Right lung (tissue), 5 donors: ENCODE measurements around the gene RNF39. TPM values are rescaled to one million over a fixed set of nuclear protein-coding genes. Genes with fewer than 3 reads are reported as not detected.
A peak's percentile ranks its signal among the peaks of the same experiment; 100 is the strongest.

Experiments used
- DNase-seq, 2 donors: peaks; one replicate each; pipeline ENCODE4 v3.0.0-alpha.2; 2013
- polyA plus RNA-seq, 5 donors: library from polyadenylated mRNA; unstranded; fragments of 120-200 nt; gene quantifications; one replicate each; pipeline versions ENCODE4 v1.2.1 to v1.2.3, GENCODE V29; 2013; ENCODE audit warnings: inconsistent platforms in 1 of 5, low replicate concordance in 1 of 5; ENCODE audit not compliant: insufficient read length in 5 of 5, insufficient read depth in 1 of 5

RNF39 gene
- polyA plus RNA-seq, 5 donors: 0.64 to 1.4 (median 1.2) TPM

DNA sequence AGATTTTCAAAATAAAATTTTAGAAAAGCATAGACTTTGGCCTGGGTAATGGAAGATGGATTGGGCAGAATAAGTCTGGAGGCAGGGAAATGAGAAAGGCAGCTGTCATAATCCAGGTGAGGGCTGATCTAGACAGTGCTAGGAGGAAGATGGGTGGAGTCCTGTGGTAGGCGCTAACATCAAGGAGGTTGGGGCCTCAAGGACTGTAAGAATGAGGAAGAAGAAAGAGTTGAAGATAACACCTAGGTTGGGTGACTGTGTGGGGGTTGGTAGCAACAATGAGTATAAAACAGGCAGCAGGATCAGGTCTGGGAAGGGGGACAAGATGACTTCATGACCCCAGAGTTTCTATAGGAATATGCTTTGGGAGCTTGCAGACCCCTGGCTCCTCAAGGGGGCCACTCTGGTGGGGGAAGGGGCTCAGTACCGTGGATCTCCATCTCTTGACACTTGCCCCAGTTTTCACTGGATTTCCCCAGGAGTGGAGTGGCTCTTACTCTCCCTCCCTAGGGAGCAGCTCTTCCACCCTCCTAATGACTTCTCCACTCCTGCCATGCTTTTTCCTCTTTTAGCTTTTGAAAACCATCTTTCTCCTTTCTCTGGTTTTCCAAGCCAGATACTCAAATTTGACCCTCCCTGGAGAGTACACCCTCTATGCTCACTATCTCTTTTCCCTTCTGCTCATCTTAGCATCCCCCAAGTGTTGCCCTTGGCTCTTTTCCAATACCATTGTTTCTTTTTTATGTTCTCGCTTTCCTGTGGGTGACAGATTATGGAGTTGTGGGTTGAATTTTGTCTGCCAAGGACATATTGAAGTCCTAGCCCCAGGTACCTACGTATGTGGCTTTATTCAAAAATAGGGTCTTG, 22.6 kb upstream of the RNF39 start:
- DNase-seq: no peak

DNA sequence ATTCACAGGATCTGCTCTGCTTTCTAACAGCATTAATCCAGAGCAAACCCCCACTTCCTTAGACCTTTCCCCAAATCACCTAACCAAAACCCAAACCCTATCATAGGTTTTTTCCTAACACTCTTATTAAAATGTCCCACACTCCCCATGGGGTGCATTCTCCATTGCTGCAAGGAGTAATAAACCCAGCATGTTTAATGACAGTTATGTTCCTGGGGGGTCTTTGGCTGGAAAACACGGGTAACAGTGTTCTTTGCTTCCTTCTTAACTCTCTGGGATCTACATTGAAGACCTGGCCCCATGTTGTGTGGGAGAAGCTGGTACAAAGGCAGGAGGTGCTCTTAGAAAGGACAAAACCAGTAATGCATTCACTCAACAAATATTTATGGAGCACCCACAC, 21.3 kb upstream of the RNF39 start:
- no peak for DNase-seq

DNA sequence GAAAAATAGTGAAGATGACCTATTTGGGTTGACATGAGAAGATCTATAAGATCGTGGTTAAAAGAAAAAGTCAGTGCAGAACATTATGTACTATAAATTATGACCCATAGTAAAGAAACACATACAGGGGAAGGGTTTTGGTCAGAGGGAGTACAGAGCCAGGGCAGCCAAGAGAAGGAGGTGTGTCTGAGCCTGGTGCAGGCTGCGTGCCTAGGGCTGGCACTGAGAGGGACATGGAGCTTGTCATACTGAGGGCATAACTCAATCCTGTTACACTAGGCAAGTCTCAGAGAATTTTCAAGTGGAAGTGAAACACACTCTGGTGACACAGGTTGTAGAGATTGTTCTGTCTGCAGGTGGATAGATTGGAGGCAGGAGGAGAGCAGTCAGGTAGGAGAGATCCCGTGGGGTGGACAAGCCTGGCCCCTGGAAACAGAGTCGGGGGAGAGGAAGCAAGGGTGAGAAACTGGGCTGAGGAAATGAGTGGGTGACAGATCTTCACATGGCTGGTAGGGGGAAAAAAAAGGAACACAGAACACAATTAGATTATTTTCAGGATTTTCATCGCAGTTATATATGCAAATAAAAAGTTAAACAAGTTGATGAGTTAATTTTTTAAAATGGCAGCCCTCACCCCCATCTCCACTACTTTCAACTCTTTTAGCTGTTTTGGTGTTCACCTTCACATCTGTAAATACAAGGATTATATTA, 18.5 kb upstream of the RNF39 start:
- DNase-seq: no peak

DNA sequence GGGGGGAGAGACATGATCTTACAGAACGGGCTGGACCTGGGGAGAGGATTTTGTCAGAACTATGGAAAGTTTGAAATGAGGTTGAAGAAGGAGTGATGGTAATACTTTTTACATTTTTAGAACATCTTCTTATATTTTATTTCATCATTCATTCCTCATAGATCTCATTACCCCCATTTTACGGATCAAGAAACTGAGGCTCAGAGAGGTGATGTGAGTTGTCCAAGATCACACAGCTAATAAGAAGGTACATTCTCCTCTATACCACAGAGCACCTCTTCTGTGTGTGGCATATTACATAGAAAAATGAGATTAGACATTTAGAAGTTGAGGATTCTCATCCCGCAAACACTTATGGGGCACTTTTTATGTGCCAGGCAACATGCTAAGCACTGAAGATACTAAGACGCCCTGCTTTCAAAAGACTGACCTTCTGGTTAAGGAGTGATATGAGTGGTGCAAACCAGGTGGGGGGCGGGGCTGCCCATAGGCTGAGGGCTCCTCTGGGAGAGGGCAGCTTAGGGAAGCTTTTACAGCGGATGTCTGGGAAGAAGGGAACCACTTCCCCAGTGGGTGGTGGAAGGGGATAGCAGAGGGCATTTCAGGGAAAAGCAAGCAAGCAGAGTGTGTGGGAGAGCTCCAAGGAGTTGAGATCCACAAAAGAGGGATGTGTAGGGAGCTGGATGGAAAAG, 17.4 kb upstream of the RNF39 start:
- no peak for DNase-seq

DNA sequence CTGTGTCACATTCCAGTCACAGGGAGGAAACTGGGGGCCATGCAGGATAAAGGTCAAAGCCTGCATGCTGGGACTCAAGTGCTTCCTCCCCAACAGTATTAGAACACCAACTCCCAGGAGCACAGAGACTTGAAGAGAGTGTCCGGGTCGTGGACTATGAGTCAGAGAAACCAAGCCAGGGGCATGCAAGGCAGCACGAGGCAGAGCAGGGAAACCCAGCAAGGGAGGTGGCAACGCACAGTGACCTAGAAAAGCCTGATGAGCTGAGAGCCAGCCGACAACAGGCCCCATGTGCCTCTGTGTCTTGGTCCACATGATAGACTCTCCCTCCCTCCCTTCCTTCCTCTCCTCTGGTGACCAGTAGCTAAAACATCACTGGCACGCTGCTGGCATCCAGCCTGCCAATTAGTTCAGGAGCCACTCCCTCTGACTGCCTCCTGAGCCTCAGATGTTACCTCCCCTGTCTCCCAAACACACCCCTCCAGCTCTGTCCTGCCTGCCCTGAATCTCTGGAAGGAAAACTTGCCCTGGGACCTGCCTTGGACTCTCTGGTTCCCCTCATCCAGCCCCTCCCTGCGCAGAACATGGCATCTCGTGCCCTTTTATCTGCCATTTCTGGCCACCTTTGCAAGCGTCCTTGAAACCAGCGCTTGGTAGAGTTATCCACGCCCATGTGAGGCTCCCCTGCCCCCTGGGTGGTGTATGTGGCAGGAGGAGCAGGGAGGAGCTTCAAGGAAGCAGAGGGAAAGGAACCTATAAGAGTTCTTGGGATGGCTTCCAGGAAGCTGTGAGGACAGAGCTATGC, 16.2 kb upstream of the RNF39 start:
- no peak for DNase-seq

DNA sequence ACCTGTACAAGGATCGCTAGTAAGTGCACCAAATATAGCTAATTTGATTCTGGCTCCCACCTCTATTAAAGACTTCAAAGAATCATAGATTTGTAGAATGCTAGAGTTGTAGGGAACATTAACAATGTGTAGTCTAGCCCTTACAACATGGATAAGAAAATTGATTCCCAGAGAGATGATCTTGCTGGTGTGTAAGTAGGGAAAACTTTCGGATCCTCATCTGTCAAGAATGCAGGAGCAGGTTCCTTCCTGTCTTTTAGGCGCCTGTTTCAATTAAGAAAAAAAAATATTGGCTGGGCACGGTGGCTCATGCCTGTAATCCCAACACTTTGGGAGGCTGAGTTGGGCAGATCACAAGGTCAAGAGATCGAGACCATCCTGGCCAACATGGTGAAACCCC, 12.3 kb upstream of the RNF39 start:
- no peak for DNase-seq

DNA sequence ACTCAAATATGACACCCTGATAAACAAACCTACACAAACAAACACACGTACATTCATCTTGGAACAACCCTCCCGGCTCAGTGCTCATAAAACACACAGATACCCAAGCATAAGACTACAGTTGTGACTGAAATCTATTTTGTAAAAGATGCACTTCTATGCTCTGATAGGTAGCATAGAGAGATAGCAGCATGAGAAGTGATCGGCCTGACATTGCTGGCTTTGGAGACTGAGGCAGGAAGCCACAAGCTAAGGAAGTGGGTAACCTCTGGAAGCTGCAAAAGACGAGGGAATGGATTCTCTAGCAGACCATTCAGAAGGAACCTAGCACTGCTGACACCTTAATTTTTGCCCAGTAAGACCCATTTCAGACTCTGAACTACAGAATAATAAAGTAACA, 1.6 kb upstream of the RNF39 start:
- DNase-seq: no peak

DNA sequence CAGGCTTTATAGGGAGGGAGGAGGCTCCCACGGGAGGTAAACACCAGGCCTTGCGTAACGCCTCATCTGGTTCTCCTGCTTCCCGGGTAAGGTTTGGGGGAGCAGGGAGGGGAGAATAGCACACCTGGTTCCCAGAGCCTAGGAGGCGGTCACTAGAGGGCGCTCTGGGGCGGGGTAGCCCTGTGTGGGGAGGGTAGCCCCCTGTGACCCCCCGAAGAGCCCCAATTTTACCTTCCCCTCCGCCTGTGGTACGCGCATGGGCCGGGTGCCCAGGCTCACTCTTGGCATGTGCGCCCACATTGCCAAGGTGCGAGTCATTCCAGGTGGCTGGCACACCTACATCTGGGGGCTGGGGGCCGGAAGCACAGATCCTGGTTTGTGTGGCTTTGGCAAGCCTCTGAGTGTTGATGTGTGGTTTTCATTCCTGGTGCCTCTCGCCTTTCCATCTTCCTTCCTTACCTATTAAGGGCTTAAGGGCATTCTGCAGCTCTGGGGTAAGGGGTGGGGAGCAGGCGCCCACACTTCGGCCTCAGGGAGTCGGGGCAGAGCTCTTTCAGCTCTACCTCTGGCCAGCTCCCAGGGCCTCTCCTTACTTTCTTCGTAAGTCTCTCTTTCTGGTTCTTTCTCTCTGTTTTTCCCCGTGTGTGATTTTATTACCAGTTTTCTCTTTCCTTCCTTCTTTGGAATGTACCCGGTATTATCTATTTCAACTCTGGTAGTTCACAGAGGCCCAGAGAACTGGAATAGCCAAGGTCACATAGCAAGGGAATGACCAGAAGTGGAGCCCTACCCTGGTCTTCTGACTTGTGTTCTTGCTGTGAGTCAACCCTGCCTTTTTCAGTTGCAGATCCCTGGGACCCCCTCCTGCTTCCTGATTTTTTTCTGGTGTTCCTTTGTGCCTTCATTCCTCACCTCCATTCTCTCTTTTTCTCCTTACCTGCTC, 492 bp upstream of the RNF39 start:
- no peak for DNase-seq

DNA sequence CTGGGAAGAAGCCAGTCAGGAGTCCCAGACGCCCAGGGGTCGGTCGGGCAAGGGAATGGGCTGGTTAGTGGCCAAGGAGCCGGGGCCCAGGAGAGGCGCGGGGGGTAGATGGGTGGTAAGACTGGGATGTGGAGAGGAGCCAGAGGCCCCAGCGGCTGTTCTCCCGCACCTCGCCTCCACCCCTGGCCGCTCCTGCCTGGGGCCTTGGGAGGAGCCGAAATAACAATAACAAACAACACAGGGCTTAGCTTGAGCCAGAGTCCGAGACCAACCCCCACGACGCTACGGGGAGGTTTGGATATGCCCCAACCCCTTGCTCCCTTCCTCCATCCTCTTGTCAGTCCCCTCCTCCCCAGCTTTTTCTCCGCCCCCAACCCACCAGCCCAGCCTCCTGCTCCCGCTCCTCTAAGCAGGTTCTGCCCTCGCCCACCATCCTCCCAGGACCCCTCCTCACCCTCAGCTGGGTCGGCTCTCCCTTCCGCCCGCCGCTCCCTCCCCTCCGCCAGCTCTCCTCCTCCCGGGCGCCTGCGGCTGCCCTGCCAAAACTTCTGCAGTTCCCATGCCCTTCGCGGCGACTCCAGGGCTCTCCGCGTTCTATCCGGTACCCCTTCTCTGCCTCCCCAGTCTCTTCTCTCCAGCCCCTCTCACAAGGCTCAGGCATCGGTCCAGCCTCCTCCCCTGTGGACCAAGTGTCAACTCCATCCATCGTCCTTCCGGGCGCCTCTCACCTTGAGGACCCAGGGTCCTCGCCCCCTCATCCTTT, 1.1 kb downstream of the RNF39 start:
- DNase-seq: no peak

DNA sequence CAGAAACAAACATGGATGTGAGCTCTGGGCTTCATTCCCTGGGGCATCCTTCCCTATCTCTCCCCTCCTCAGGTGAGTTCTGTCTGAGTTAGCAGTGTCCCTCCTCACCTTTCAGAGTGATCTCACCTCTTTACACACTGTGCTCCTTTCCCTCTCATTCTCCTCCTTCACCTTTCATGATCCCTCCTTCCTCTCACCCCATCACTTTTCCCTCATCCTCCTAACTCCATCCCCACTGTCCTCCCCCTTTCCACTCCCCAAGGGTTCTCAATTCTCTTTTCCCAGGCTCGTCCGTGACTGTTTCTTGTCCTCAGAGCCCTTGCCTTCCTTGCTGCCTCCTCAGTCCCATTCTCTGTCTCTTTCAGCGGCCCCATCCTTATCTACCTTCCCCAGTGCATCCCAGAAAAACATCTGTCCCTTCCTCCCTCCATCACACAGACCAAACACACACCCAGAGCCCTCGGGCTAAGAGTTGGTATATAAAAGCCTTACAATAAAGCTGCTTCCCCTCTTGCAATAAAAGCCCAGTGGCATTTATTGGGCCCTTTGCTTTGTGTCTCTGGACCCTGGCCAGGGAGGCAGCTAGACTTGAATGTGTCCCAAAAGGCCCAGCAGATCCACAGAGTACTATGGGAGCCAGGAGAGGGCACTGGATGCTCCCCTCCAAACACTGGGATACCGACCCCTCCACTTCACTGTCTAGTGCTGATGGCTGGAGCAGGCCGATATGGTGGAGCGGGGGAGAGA, 1.9 kb downstream of the RNF39 start:
- no peak for DNase-seq

DNA sequence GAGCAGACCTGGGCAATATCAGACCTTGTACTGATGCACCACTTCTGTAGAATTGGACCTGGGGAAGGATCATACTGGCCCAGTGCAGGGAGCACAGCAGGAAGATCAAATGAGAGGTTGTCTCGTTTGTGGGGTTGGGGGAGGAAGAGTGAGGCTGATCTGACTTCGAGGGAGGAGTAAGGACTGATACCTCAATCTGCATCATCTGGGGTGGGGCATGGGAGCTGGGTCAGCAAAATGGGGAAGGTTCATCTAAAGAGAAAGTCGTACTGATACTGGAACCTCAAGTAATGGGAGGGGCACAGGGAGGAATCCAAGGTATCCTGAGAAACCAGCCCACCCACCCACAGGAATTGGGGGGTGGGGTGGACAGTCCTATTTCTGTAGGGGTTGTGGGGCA, 3.7 kb downstream of the RNF39 start:
- no peak for DNase-seq

DNA sequence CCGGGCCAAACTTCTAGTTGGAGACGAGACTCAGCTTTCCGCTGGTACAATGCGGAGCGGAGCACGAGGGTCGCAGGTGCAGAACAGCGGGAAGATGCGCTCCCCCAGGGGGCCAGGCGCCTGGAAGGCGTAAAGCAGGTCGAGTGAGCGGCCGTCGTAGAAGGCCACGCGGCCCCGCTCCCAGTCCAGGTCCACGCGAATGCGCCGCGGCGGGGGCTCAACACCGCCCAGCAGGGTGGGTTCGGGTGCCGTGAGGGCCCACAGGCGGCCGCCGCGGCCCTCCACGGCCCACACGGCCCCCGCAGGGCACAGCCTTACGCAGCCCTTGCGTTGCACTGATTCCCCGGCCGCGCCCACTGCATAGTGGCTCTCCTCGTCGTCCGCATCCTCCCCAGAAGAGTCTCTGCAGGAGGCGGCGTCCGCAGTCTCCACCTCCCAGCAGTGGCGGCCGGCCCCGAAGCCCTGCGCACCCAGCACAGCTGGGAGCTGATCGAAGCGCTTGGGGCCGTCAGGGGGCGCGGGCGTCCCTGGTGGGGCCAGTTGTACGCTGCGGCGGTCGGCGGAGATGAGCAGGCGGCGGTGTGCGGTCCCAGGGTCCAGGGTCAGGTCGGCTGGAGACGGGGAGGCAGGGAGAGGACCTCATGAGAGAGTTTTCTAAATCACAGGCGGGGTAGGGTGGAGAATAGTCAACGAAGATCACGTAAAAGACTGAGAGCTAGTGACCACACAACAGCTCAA, 4.3 kb downstream of the RNF39 start:
- no peak for DNase-seq

DNA sequence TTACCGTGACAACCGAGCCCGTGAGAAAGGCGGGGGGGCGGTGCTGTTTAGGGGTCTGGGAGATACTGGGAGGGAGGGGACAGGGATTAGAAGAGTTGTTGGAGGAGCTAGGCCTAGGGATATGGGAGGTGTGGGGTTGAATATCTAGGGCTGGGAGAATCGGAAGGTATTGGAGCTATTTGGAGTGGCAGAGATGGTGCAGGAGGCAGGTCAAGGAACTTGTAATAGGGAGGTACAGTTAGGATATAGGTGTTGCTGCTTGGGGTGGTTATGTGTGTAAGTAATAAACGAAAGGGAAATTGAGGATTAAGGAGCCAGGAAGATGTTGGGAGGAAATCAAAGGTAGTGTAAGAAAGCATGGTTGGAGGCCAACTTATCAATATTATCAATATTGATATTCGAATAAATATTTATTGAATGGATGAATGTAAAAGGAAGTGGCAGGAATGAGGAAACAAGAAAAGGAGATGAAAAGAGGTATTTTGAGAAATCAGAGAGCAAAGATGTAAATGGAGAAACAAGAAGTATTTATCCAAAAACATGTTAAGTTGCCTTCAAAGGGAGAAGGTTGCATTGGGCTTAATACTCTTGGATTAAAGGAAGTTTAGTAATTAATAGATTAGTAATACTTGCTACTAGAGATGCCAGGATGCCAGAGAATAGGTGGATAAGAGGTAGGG, 8.0 kb downstream of the RNF39 start:
- DNase-seq: no peak

DNA sequence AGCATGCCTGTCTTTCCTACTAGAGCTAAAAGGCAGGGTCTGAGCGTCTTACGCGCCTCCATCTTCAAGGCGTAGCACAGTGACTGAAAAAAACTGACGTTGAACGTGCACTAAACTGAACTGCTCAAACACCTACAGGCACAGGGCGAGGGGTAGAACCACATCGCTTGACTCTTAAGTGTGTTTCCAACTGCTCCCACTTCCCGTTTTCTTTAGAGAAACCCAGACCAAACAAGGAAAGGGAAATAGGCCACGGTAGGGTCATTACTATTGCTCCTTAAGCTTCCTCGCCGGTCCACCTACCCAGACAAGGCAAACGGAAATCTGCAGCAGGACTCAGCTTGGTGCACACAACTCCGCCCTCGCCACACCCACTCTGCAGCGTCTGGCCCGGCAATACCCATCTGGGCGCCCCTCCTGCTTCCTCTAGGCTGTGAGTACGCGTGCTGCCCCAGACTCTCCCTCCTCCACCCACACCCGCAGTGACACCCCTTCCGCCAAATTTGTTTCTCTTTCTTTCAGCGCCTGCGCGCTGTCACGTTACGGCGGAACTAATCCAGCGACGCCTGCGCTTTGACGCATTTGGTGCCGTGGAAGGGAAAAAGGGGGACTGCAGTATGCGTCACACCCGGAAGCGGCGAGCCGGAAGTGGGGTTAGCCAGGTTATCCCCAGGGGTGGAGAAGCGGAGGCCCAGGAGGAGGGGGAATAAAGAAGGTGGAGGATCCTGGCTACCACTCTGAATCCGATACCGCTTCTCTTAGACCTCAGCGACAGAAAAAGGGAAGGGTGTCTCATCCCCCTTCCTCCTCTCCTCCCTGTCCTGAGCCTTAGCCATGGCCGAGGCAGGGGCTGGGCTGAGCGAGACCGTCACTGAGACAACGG, 8.8 kb downstream of the RNF39 start, which contains the start of gene PPP1R11:
TSS of gene PPP1R11 (plus strand) at position 622 of the 883 bp plus-strand sequence. CDS start at position 835, 213 bp downstream.
- peak; percentile 100 for DNase-seq

DNA sequence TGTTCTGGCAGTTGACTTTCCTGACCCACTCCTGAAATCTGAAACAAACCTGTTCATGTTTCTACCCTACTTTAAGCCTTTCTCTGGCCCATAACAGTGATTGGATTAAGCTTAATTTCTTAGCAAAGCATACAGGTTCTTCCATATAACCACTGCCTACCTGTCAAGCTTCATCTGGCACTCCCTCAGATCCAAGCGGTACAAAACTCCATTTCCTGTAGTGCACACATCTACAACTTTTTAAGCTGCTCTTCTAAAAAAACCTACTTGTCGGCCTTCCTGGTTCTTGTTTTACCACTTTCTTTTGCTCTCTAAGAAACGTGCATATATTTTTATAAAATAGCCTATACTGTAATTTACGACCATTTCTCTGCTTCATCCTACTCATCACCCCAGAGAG, 9.5 kb downstream of the RNF39 start:
- DNase-seq: no peak

DNA sequence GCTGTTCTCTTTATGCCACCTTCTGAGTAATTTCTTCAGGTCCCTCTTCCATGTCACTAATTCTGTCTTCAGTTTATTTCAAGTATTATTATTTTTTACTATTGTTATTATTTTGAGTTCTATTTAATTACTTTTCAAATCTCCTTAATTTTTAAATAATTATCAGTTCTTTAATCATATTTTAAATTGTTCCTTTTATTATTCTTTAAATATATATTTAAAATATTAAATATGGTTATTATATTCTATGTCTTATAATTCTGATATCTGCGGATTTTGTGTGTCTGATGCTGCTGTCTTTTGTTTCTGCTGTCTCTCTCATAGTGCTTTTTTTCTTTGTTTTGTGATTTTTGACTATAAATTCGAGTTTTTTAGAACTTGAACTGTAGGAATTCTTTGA, 12.3 kb downstream of the RNF39 start:
- DNase-seq: no peak
